ENCODE data around the gene CES1. TPM values are rescaled to one million over a fixed set of nuclear protein-coding genes. Genes with fewer than 3 reads are reported as not detected.
"Not testable (repeated sequence)": the region's sequence is repeated elsewhere in the genome, so short reads cannot be mapped to it uniquely, and the experiment has no call there.

Gene CES1
- total RNA-seq, 1 donor from 2014 or later: 45.2 TPM

DNA sequence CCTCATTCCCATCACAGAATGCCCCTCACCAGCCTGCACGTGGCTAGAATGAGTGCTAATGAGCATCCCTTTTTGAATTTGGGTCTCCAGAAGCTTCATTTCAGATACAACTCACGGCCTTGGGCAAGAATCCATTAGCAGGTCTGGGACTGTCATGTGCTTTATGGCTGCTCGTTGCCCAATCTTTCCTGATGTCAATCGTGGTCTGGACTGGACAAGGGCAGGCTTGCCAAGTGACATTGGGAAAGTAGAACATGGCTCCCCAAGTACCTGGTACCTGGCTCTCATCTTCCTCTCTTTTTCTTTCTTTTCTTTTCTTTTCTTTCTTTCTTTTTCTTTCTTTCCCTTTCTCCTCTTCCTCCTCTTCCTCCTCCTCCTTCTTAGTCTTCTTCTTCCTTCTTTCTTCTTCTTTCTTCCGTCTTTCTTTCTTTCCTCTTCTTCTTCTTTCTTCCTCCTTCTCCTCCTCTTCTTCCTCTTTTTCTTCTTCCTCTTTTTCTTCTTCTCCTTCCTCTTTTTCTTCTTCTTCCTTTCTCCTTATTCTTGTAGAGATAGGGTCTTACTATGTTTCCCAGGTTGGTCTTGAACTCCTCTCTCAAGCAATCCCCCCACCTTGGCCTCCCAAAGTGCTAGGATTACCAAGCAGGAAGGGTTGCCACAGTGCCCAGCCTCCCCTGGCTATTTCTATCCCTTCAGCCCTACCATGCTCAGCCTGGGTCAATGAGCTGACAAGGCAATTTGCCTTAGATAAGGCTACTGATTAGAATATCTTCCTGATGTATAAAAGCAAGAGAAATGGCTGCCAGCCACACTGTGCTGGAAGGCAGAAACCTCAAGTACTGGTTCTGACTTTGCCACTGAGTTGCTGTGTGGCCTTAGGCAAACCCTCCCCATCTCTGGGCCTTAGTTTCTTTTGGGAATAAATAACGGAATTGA is 75.0 kb downstream of the CES1 start:
- ATAC-seq; DNase-seq (ENCODE audit: low spot score); intact Hi-C loops (cut with DNase I): not testable (repeated sequence)

- intact Hi-C loops (cut with DNase I): no loop called here
- no peak for DNase-seq (ENCODE audit: low spot score)
- ATAC-seq: no peak
These were observed 75.9 kb downstream of the CES1 start for GRCh38 chr16:55756963-55757362.

DNA sequence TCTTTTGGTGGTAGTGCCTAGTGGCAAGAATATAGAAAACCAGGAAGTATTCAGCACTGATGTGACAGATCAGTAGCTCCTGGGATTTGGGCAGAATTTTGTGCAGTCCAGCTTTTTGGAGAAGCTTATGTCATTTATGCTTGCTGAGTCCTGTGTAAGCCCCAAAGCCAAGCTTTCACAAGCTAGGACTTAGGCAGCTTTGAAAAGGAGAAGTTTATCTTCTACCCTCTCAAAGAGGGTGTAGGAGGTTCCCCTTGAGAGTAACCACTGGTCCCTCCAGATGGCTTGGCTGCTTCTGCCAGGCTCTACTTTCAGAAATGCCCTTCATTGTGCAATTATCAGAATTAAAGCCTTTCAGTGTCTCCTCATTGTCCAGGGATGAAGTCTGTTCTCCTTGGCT is 78.8 kb downstream of the CES1 start:
- intact Hi-C loops (cut with DNase I): no loop called here
- DNase-seq (ENCODE audit: low spot score) (no peak), ATAC-seq (no peak)

- intact Hi-C loops (cut with DNase I); ATAC-seq; DNase-seq (ENCODE audit: low spot score): not testable (repeated sequence)
These were observed 79.7 kb downstream of the CES1 start for GRCh38 chr16:55753145-55753631.

Other genes with a start within 250 kb of the CES1 start
- gene SLC6A2, start 177.1 kb downstream of the CES1 start, total RNA-seq: 1.1 TPM
- not detected for gene CES5A, start 42.3 kb upstream of the CES1 start, total RNA-seq